Measurements from ENCODE around the gene FCRL5. TPM values are rescaled to one million over a fixed set of nuclear protein-coding genes. Genes with fewer than 3 reads are reported as not detected.

The FCRL5 gene
- total and polyA plus RNA-seq, 2 donors (not counting 3 experiments of a cell fraction or from before 2014, with no cell fraction given): not detected

DNA sequence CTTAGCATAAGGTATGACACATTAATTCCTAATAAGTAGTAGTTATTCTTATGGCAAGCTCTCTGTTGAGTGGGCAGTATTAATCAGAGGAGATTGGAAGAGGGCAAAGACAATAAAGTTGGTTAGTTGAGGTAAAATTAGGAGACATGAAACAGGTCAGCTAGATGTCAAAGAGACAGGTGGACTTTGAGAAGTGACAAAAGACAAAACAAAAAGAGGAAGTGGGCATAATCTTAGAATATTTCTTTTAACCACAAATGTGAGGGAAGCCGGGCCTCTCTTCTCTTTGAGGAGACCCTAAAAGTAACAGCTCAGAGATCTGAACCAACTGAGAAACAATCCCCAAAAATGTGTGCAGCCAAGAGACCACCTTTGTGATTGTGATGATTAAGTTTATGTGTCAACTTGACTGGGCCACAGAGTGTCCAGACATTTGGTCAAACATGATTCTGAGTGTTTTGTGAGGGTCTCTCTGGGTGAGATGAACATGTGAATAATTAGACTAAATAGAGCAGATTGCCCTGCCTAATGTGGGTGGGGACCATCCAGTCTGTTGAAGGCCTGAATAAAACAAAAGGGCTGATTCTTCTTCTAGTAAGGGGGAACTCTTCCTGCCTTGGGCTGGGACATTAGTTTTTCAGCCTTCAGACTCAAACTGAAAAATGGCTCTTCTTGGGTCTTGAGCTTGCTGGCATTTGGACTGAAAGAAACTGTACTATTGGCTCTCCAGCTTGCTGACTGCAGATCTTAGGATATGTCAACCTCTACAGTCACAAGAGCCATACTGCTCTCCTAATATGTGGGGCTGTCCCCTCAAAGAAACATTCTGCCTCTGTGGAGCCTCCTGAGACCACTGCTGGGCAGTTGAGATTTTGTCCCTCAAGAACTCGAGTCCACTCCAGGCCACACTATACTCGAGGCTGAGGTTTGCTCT lies 40.0 kb downstream of the FCRL5 start:
- CTCF ChIA-PET: interaction anchor here (1.1 kb wide), 1 partner anchor 11 kb away, joined by 4 read pairs; no protein-coding TSS in a partner anchor
- FAIRE-seq: no peak
- H3K9me3 ChIP-seq (replicated peaks; ENCODE audit: control insufficient read depth, insufficient read depth, low read length): no peaks in the 10 kb centered on the region
- no peaks in the 10 kb centered on the region for H3K36me3 ChIP-seq (ENCODE audit: control insufficient read depth in 2 of 2, extremely low read depth in 1 of 2, insufficient read depth in 2 of 2, low read length in 2 of 2)
- H3K4me1 ChIP-seq (ENCODE audit: control insufficient read depth, extremely low read depth, insufficient read depth, low read length): no peaks in the 10 kb centered on the region
- no peak overlapping the region for H3K9ac ChIP-seq (replicated peaks; ENCODE audit: extremely low read depth, insufficient read depth, low read length)
- H3K27ac ChIP-seq (ENCODE audit: insufficient read depth, low read depth, low read length): no peak overlapping the region
- no TSS peak for BruUV-seq (replicated peaks)
- H4K20me1 ChIP-seq (replicated peaks; ENCODE audit: control insufficient read depth, extremely low read depth, insufficient read depth, low read length): no peaks in the 10 kb centered on the region
- DNase-seq (ENCODE audit: low read depth, low spot score): no peak
- TF ChIP-seq, protein P1, sequence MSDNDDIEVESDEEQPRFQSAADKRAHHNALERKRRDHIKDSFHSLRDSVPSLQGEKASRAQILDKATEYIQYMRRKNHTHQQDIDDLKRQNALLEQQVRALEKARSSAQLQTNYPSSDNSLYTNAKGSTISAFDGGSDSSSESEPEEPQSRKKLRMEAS (IDR thresholded peaks at IDR 0.05; ENCODE audit: insufficient read depth, insufficient read length): no peak
- TF ChIP-seq JUN (IDR thresholded peaks at IDR 0.05; ENCODE audit: borderline replicate concordance, insufficient read depth, insufficient read length, low read depth): no peak
- no peak for TF ChIP-seq GATA2 (IDR thresholded peaks at IDR 0.05; ENCODE audit: insufficient read depth, insufficient read length, low read depth, low read length)
- no peak for TF ChIP-seq CTCF (IDR thresholded peaks at IDR 0.05; ENCODE audit: extremely low read depth in 1 of 2, insufficient read depth in 1 of 2, low read depth in 1 of 2, low read length in 2 of 2)
- TF ChIP-seq POLR2AphosphoS5 (IDR thresholded peaks at IDR 0.05; ENCODE audit: insufficient read depth, low read depth, low read length): no peak
- TF ChIP-seq FOS (IDR thresholded peaks at IDR 0.05; ENCODE audit: borderline replicate concordance, insufficient read depth, low read length): no peak
- TF ChIP-seq MYC (IDR thresholded peaks at IDR 0.05; ENCODE audit: low read depth, low read length): no peak
- no peak for TF ChIP-seq POLR2A (IDR thresholded peaks at IDR 0.05; ENCODE audit: low read depth, low read length)
- no peak for TF ChIP-seq EZH2 (IDR thresholded peaks at IDR 0.05; ENCODE audit: borderline replicate concordance, low read depth, low read length, severe bottlenecking)
- H3K79me2 ChIP-seq (ENCODE audit: control insufficient read depth, insufficient read depth, low read length): no peaks in the 10 kb centered on the region
- no peaks in the 10 kb centered on the region for H3K9me1 ChIP-seq (replicated peaks; ENCODE audit: control insufficient read depth, extremely low read depth, insufficient read depth, low read length)
- dilution Hi-C loops (cut with MboI; ENCODE audit: extremely low pct_ligation_motif_present, low sequenced_read_pairs) (no loop called here), intact Hi-C loops (cut with micrococcal nuclease) (no loop called here)
- H3K4me2 ChIP-seq (ENCODE audit: insufficient read depth, low read length): no peak overlapping the region
- no peaks in the 10 kb centered on the region for H3K27me3 ChIP-seq (ENCODE audit: control insufficient read depth in 2 of 2, insufficient read depth in 2 of 2, low read length in 2 of 2)
- no peak overlapping the region for H2AFZ ChIP-seq (ENCODE audit: low read depth, low read length)
- POLR2A ChIA-PET: no interaction called here
- H3K4me3 ChIP-seq (replicated peaks in 1 of 3; ENCODE audit: insufficient read depth in 1 of 3, low read depth in 1 of 3, low read length in 3 of 3): no peak overlapping the region
